IMR-90 (cell line): Measurements from ENCODE around the gene EIF2S1. TPM values are rescaled to one million over a fixed set of nuclear protein-coding genes. Genes with fewer than 3 reads are reported as not detected.

Experiments
- ATAC-seq: fragments of 200-7000 bp; cut with Tn5 transposase; 2 replicates; pipeline ENCODE4 v1.9.1; 2020; ENCODE audit warnings: low read depth, mild to moderate bottlenecking, moderate library complexity
- BruUV-seq: library from RNA; stranded (reverse); fragments of 400-500 nt; replicated peaks from 2 replicates; lab custom pipeline; 2021; lab: Mats Ljungman, UMichigan
- CTCF ChIA-PET: fragments of 300-600 bp; formaldehyde crosslinking; extraction: SDS; loops from one replicate; lab custom pipeline; 2021; ENCODE audit warnings: antibody characterized with exemption; lab: Yijun Ruan, JAX
- POLR2A ChIA-PET: fragments of 300-600 bp; sonication (Branson Sonifier 250); formaldehyde crosslinking; loops from one replicate; lab custom pipeline; 2022; ENCODE audit warnings: antibody characterized with exemption; ENCODE audit not compliant: unreplicated experiment; lab: Charles Lee
- DNase-seq: peaks from one replicate; pipeline ENCODE4 v3.0.0; 2013
- H2AFZ ChIP-seq: replicated peaks from 2 replicates; pipeline ENCODE3; 2013; ENCODE audit warnings: low read length, mild to moderate bottlenecking; ENCODE audit not compliant: poor library complexity
- H2AK5ac ChIP-seq: 2 replicates; pipeline ENCODE4 v1.6.1; 2013; ENCODE audit warnings: low read depth, low read length, inconsistent platforms
- H2AK9ac ChIP-seq: replicated peaks from 2 replicates; pipeline ENCODE3; 2013; ENCODE audit warnings: mild to moderate bottlenecking, low read depth, low read length, moderate library complexity; ENCODE audit not compliant: poor library complexity
- H2BK120ac ChIP-seq: 2 replicates; pipeline ENCODE4 v1.6.1; 2013; ENCODE audit warnings: low read depth, low read length, inconsistent platforms
- H2BK15ac ChIP-seq: 3 replicates; pipeline ENCODE4 v1.6.1; 2013; ENCODE audit warnings: low read depth, low read length, inconsistent platforms
- H2BK20ac ChIP-seq: 2 replicates; pipeline ENCODE4 v1.6.1; 2013; ENCODE audit warnings: low read depth, mild to moderate bottlenecking, inconsistent platforms, low read length, moderate library complexity
- H2BK5ac ChIP-seq: 2 replicates; pipeline ENCODE4 v1.6.1; 2013; ENCODE audit warnings: mild to moderate bottlenecking, low read depth, low read length, inconsistent platforms; ENCODE audit not compliant: poor library complexity, severe bottlenecking
- H3K14ac ChIP-seq: replicated peaks from 2 replicates; pipeline ENCODE4 v1.6.1; 2013; ENCODE audit warnings: low read depth, low read length, inconsistent platforms
- H3K18ac ChIP-seq: 2 replicates; pipeline ENCODE4 v1.6.1; 2013; ENCODE audit warnings: low read depth, low read length, control low read depth
- H3K23ac ChIP-seq: 2 replicates; pipeline ENCODE4 v1.6.1; 2013; ENCODE audit warnings: low read depth, low read length, inconsistent platforms
- H3K27ac ChIP-seq: 2 replicates; pipeline ENCODE4 v1.5.1; 2013; ENCODE audit warnings: mild to moderate bottlenecking, control low read depth, low read length; ENCODE audit not compliant: insufficient read depth
- H3K27me3 ChIP-seq: 2 replicates; pipeline ENCODE4 v1.6.1; 2013; ENCODE audit warnings: low read length; ENCODE audit not compliant: control insufficient read depth, insufficient read depth
- H3K36me3 ChIP-seq: 2 replicates; pipeline ENCODE4 v1.6.1; 2013; ENCODE audit warnings: low read length, mixed read lengths; ENCODE audit not compliant: control insufficient read depth, insufficient read depth
- H3K4ac ChIP-seq: 2 replicates; pipeline ENCODE4 v1.6.1; 2013; ENCODE audit warnings: low read depth, low read length, inconsistent platforms
- H3K4me1 ChIP-seq: 2 replicates; pipeline ENCODE4 v1.6.1; 2013; ENCODE audit warnings: low read length, mixed read lengths; ENCODE audit not compliant: control insufficient read depth, insufficient read depth
- H3K4me2 ChIP-seq: 2 replicates; pipeline ENCODE4 v1.6.1; 2013; ENCODE audit warnings: low read depth, mild to moderate bottlenecking, control low read depth, low read length, moderate library complexity
- H3K4me3 ChIP-seq: 2 replicates; pipeline ENCODE4 v1.5.1; 2013; ENCODE audit warnings: low read depth, mild to moderate bottlenecking, control low read depth, low read length, moderate library complexity; ENCODE audit not compliant: insufficient read depth
- H3K56ac ChIP-seq: 2 replicates; pipeline ENCODE4 v1.6.1; 2013; ENCODE audit warnings: low read length, inconsistent platforms; ENCODE audit not compliant: insufficient read depth; ENCODE audit errors: extremely low read depth
- H3K79me1 ChIP-seq, 2 experiments: 2 replicates each; pipeline ENCODE4 v1.6.1; 2013; ENCODE audit warnings: low read length in 2 of 2, inconsistent platforms in 1 of 2, low read depth in 1 of 2
- H3K9ac ChIP-seq: 2 replicates; pipeline ENCODE4 v1.6.1; 2013; ENCODE audit warnings: low read depth, low read length, control low read depth
- H3K9me1 ChIP-seq: 2 replicates; pipeline ENCODE4 v1.6.1; 2013; ENCODE audit warnings: low read length, inconsistent platforms; ENCODE audit not compliant: insufficient read depth
- H3K9me3 ChIP-seq: 2 replicates; pipeline ENCODE4 v1.6.1; 2013; ENCODE audit warnings: low read length; ENCODE audit not compliant: control insufficient read depth, insufficient read depth
- H4K20me1 ChIP-seq: 2 replicates; pipeline ENCODE4 v1.6.1; 2013; ENCODE audit warnings: low read length, inconsistent platforms; ENCODE audit not compliant: insufficient read depth
- H4K5ac ChIP-seq: 2 replicates; pipeline ENCODE4 v1.6.1; 2013; ENCODE audit warnings: mild to moderate bottlenecking, low read depth, low read length, control low read depth
- H4K8ac ChIP-seq, 2 experiments: 2 replicates each; pipeline ENCODE4 v1.6.1; 2013; ENCODE audit warnings: low read depth in 2 of 2, low read length in 2 of 2, control low read depth in 1 of 2, inconsistent platforms in 1 of 2
- H4K91ac ChIP-seq: 2 replicates; pipeline ENCODE4 v1.6.1; 2013; ENCODE audit warnings: low read depth, low read length, inconsistent platforms; ENCODE audit not compliant: insufficient read depth
- FOS ChIP-seq: fragments of 150-350 bp; IDR thresholded peaks from 2 replicates; pipeline ENCODE4 v1.6.1; 2016; ENCODE audit warnings: low read depth, low read length
- MXI1 ChIP-seq: IDR thresholded peaks from 2 replicates; pipeline ENCODE4 v1.6.1; 2012; ENCODE audit warnings: low read depth, mild to moderate bottlenecking, low read length, moderate library complexity, borderline replicate concordance
- WGBS, 2 experiments: methylation state at CpG; one replicate each; pipeline versions ENCODE4 v1.1.5 to v1.1.7; 2013; ENCODE audit warnings: missing lambda C conversion rate in 2 of 2; ENCODE audit not compliant: insufficient read length in 1 of 2; ENCODE audit errors: extremely low coverage in 2 of 2; 5-methylcytosine and 5-hydroxymethylcytosine counted together
- dilution Hi-C: fragments of 300-500 bp; cut with HindIII; formaldehyde crosslinking; loops from one replicate; pipeline ENCODE4 v1.14.3; 2018; ENCODE audit warnings: low sequenced_read_pairs; ENCODE audit not compliant: unreplicated experiment
- in situ Hi-C: fragments of 300-500 bp; cut with MboI; formaldehyde crosslinking; loops from 3 replicates; pipeline ENCODE4 v1.14.3; 2019; ENCODE audit warnings: low sequenced_read_pairs, inconsistent platforms, mixed read lengths
- intact Hi-C: fragments of 100-400 bp; cut with micrococcal nuclease; formaldehyde crosslinking; loops from 2 replicates; pipeline ENCODE4 v1.10.0; 2022
- polyA plus RNA-seq, 3 experiments: library from polyadenylated mRNA; depleted of rRNA; stranded (reverse); fragments of >200 nt; gene quantifications; 2 replicates each; pipeline ENCODE4 v1.2.3, GENCODE V29; 2012; ENCODE audit warnings: low replicate concordance in 1 of 3
- total RNA-seq: library from RNA; depleted of rRNA; stranded (reverse); fragments of >200 nt; gene quantifications from 2 replicates; pipeline ENCODE4 v1.2.3, GENCODE V29; 2012

EIF2S1 gene
- total and polyA plus RNA-seq, 2 of the 4 experiments (the other 2 are of a cell fraction), result 57.9 to 125 TPM

DNA sequence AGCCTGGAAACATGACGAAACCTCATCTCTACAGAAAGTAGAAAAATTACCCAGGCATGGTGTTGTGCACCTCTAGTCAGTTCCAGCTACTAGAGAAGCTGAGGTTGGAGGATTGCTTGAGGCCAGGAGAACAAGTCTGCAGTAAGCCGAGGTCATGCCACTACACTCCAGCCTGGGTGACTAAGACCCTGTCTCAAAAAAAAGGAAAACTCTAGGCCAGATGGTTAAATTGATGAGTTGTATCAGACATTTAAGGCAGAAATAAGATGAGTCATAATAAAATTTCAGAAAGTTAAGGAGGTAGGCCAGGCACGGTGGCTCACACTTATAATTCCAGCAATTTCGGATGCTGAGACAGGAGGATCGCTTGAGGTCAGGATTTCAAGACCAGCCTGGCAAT lies 10.7 kb downstream of the EIF2S1 start:
- Histone ChIP-seq H4K91ac (no peak overlapping the region), H2BK15ac (no peak overlapping the region), H2BK20ac (no peak overlapping the region), H3K4me2 (no peak overlapping the region), H3K36me3 (peaks cover 39% of the 10 kb centered on the region), H4K8ac (no peak overlapping the region), H3K23ac (no peak overlapping the region), H2BK5ac (no peak overlapping the region), H4K20me1 (peaks cover 20% of the 10 kb centered on the region), H3K27me3 (no peaks in the 10 kb centered on the region), H3K27ac (no peak overlapping the region), H3K56ac (no peak overlapping the region), H2AFZ (no peak overlapping the region), H2AK5ac (no peak overlapping the region), H4K5ac (no peak overlapping the region), H3K9me1 (peaks cover 4% of the 10 kb centered on the region; the same call in 1 of the 2 replicates), H2BK120ac (no peak overlapping the region), H3K4me1 (peaks cover 2% of the 10 kb centered on the region; the same call in 1 of the 2 replicates), H3K9me3 (no peaks in the 10 kb centered on the region), H3K79me1 (peaks cover 8 to 37% of the 10 kb centered on the region in 2 experiments), H3K14ac (no peak overlapping the region), H3K18ac (no peak overlapping the region), H3K4ac (no peak overlapping the region), H3K4me3 (no peak overlapping the region), H3K9ac (no peak overlapping the region), H2AK9ac (no peak overlapping the region)
- ATAC-seq (no peak; the same call in 1 of the 2 replicates), DNase-seq (peak; percentile 26)
- no TSS peak for BruUV-seq
- intact Hi-C loops (no loop called here), dilution Hi-C loops (no loop called here), in situ Hi-C loops (no loop called here)
- POLR2A ChIA-PET, result no interaction called here
- CTCF ChIA-PET, result interaction anchor here (0.9 kb wide), 1 partner anchor 11 kb away, joined by 5 read pairs; the partner anchor contains the start of gene ATP6V1D
- TF ChIP-seq MXI1, result no peak
- TF ChIP-seq FOS, result peak; percentile 27; the same call in 1 of the 2 replicates
- WGBS, 2 experiments, result no CpG with 5 or more reads among the region's 5 CpGs
